Neutrophil (primary cell): Measurements from ENCODE around the gene SMC2.

Source experiments
- H3K27ac ChIP-seq: fragments of 200-600 bp; sonication (generic); 2 replicates; pipeline ENCODE4 v1.5.1; 2016; ENCODE audit warnings: mild to moderate bottlenecking, moderate library complexity
- H3K27me3 ChIP-seq: fragments of 200-600 bp; sonication (generic); 2 replicates; pipeline ENCODE4 v1.6.0; 2016; ENCODE audit warnings: mild to moderate bottlenecking
- H3K36me3 ChIP-seq: fragments of 200-600 bp; sonication (generic); 2 replicates; pipeline ENCODE4 v1.5.1; 2017
- H3K4me1 ChIP-seq, 2 experiments: fragments of 200-600 bp in 1 of 2; sonication (generic) in 1 of 2; 1 replicate in 1 of 2; 2 replicates in 1 of 2; pipeline versions ENCODE4 v1.5.1 to v1.6.1; 2013 to 2016; ENCODE audit warnings: low read depth in 1 of 2, low read length in 1 of 2, mild to moderate bottlenecking in 1 of 2, moderate library complexity in 1 of 2; ENCODE audit not compliant: control insufficient read depth in 1 of 2, insufficient read depth in 1 of 2
- H3K4me3 ChIP-seq, 2 experiments: fragments of 200-600 bp in 1 of 2; sonication (generic) in 1 of 2; 1 replicate in 1 of 2; 2 replicates in 1 of 2; pipeline ENCODE4 v1.5.1; 2013 to 2016; ENCODE audit warnings: low read depth in 1 of 2, low read length in 1 of 2, mild to moderate bottlenecking in 1 of 2, moderate library complexity in 1 of 2
- H3K9me3 ChIP-seq: fragments of 200-600 bp; sonication (generic); 2 replicates; pipeline ENCODE4 v1.5.1; 2016
- CTCF ChIP-seq: fragments of 200-600 bp; sonication (generic); IDR thresholded peaks from 2 replicates; pipeline ENCODE4 v1.5.1; 2016; ENCODE audit warnings: antibody characterized with exemption

SMC2 gene

GRCh38 chr9:104104360-104104759, 10.3 kb downstream of the SMC2 start:
- H3K27me3 ChIP-seq, result no peaks in the 10 kb centered on the region
- H3K27ac ChIP-seq, result no peak overlapping the region
- H3K4me3 ChIP-seq, result no peak overlapping the region
- no peak for TF ChIP-seq CTCF
- H3K4me1 ChIP-seq, result no peaks in the 10 kb centered on the region
- H3K36me3 ChIP-seq, result peaks cover 91% of the 10 kb centered on the region
- H3K9me3 ChIP-seq, result no peaks in the 10 kb centered on the region

- no peak for TF ChIP-seq CTCF
- H3K27ac ChIP-seq, result no peak overlapping the region
- H3K9me3 ChIP-seq, result no peaks in the 10 kb centered on the region
- no peaks in the 10 kb centered on the region for H3K4me1 ChIP-seq
- H3K36me3 ChIP-seq, result peaks cover 84% of the 10 kb centered on the region
- H3K4me3 ChIP-seq, result no peak overlapping the region
- no peaks in the 10 kb centered on the region for H3K27me3 ChIP-seq
Measured at GRCh38 chr9:104107799-104108198, 13.7 kb downstream of the SMC2 start.

- H3K27ac ChIP-seq, result no peak overlapping the region
- no peaks in the 10 kb centered on the region for H3K9me3 ChIP-seq
- no peak for TF ChIP-seq CTCF
- H3K27me3 ChIP-seq, result no peaks in the 10 kb centered on the region
- H3K4me1 ChIP-seq, result no peaks in the 10 kb centered on the region
- no peak overlapping the region for H3K4me3 ChIP-seq
- peaks cover 83% of the 10 kb centered on the region for H3K36me3 ChIP-seq
Measured at GRCh38 chr9:104108315-104108714, 14.2 kb downstream of the SMC2 start.

- Histone ChIP-seq H3K4me1 (no peaks in the 10 kb centered on the region), H3K27me3 (no peaks in the 10 kb centered on the region), H3K4me3 (no peak overlapping the region), H3K27ac (no peak overlapping the region), H3K36me3 (peaks cover 74% of the 10 kb centered on the region), H3K9me3 (no peaks in the 10 kb centered on the region)
- no peak for TF ChIP-seq CTCF
Measured at GRCh38 chr9:104110509-104110908, 16.4 kb downstream of the SMC2 start.

- no peaks in the 10 kb centered on the region for H3K9me3 ChIP-seq
- TF ChIP-seq CTCF, result no peak
- H3K27me3 ChIP-seq, result no peaks in the 10 kb centered on the region
- no peak overlapping the region for H3K4me3 ChIP-seq
- no peak overlapping the region for H3K27ac ChIP-seq
- peaks cover 67% of the 10 kb centered on the region for H3K36me3 ChIP-seq
- no peaks in the 10 kb centered on the region for H3K4me1 ChIP-seq
Measured at GRCh38 chr9:104118916-104119315, 24.8 kb downstream of the SMC2 start.

GRCh38 chr9:104121022-104121421, 26.9 kb downstream of the SMC2 start:
- Histone ChIP-seq H3K4me1 (no peaks in the 10 kb centered on the region), H3K9me3 (no peaks in the 10 kb centered on the region), H3K36me3 (peaks cover 75% of the 10 kb centered on the region), H3K4me3 (no peak overlapping the region), H3K27ac (no peak overlapping the region), H3K27me3 (no peaks in the 10 kb centered on the region)
- no peak for TF ChIP-seq CTCF
